Osteoblast (primary cell): ENCODE measurements around the gene F2RL3. TPM values are rescaled to one million over a fixed set of nuclear protein-coding genes. Genes with fewer than 3 reads are reported as not detected.
A peak's percentile ranks its signal among the peaks of the same experiment; 100 is the strongest.

Experiments
- DNase-seq: peaks from one replicate; pipeline ENCODE4 v3.0.0; 2011; ENCODE audit warnings: low spot score, mixed read lengths; ENCODE audit not compliant: insufficient read length; ENCODE audit errors: missing footprints
- H2AFZ ChIP-seq: 2 replicates; pipeline ENCODE4 v1.6.0; 2011; ENCODE audit warnings: mild to moderate bottlenecking, low read length
- H3K27ac ChIP-seq: 2 replicates; pipeline ENCODE4 v1.5.1; 2011; ENCODE audit warnings: mild to moderate bottlenecking, low read depth, low read length, moderate library complexity
- H3K27me3 ChIP-seq: 2 replicates; pipeline ENCODE4 v1.6.0; 2012; ENCODE audit warnings: mild to moderate bottlenecking, control low read depth, inconsistent platforms, low read length, moderate library complexity; ENCODE audit not compliant: insufficient read depth
- H3K36me3 ChIP-seq: 2 replicates; pipeline ENCODE4 v1.5.1; 2011; ENCODE audit warnings: mild to moderate bottlenecking, low read length, control low read depth, moderate library complexity; ENCODE audit not compliant: insufficient read depth
- H3K4me1 ChIP-seq: 2 replicates; pipeline ENCODE4 v1.5.1; 2011; ENCODE audit warnings: mild to moderate bottlenecking, low read length, control low read depth, moderate library complexity; ENCODE audit not compliant: insufficient read depth
- H3K4me2 ChIP-seq: 2 replicates; pipeline ENCODE4 v1.6.0; 2011; ENCODE audit warnings: mild to moderate bottlenecking, low read length; ENCODE audit not compliant: insufficient read depth
- H3K4me3 ChIP-seq: fragments of 200-600 bp; sonication (generic); 3 replicates; pipeline ENCODE4 v1.5.1; 2012; ENCODE audit warnings: mild to moderate bottlenecking, low read length, inconsistent platforms; ENCODE audit not compliant: insufficient read depth
- H3K79me2 ChIP-seq: 2 replicates; pipeline ENCODE4 v1.6.0; 2012; ENCODE audit warnings: mild to moderate bottlenecking, low read length, control low read depth, inconsistent platforms; ENCODE audit not compliant: insufficient read depth
- H3K9me3 ChIP-seq: 2 replicates; pipeline ENCODE4 v1.5.1; 2011; ENCODE audit warnings: low read depth, low read length, control low read depth
- H4K20me1 ChIP-seq: 2 replicates; pipeline ENCODE4 v1.6.0; 2012; ENCODE audit warnings: mild to moderate bottlenecking, low read length, control low read depth; ENCODE audit not compliant: insufficient read depth
- CTCF ChIP-seq: IDR thresholded peaks from 2 replicates; pipeline ENCODE4 v1.5.1; 2011; ENCODE audit warnings: mild to moderate bottlenecking, low read depth, low read length, moderate library complexity; ENCODE audit errors: extremely low read depth
- total RNA-seq: library from RNA; depleted of rRNA; stranded (reverse); fragments of >200 nt; gene quantifications from 2 replicates; pipeline ENCODE4 v1.2.3, GENCODE V29; 2012

The F2RL3 gene
- total RNA-seq, 1 donor, result under 0.01 TPM

- Histone ChIP-seq H3K4me1 (no peaks in the 10 kb centered on the region), H3K4me2 (no peak overlapping the region), H3K79me2 (no peaks in the 10 kb centered on the region), H3K36me3 (peaks cover 43% of the 10 kb centered on the region), H4K20me1 (peaks cover 4% of the 10 kb centered on the region), H3K27me3 (no peaks in the 10 kb centered on the region), H3K4me3 (no peak overlapping the region), H3K27ac (no peak overlapping the region), H2AFZ (no peak overlapping the region), H3K9me3 (no peaks in the 10 kb centered on the region)
- peak; percentile 81 for DNase-seq
- no peak for TF ChIP-seq CTCF
Observed at GRCh38 chr19:16861834-16862233, 27.0 kb upstream of the F2RL3 start.

DNA sequence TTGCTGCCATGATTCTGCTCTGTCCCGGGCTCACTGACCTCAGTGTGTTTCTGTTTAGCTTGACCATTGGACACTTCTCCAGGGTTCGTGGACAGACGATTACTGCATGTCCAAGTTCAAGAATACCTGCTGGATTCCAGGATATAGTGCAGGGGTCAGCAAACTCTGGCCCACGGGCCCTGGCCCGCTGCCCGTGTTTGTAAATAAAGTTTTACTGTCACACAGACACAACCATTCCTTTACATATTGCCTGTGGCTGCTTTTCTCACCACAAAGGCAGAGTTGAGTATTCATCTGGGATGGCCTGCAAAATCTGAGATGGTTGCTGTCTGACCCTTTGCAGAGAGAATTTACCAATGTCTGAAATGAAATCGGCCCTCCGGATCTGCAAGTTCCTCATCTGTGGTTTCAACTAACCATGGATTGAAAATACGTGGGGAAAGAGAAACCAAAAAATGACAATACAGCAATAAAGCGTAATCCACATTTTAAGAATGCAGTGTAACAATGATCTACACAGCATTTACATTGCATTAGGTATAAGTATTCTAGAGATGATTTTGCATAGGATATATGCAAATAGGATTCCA, 25.9 kb upstream of the F2RL3 start:
- peaks cover 7% of the 10 kb centered on the region for H4K20me1 ChIP-seq
- H3K27ac ChIP-seq, result no peak overlapping the region
- no peaks in the 10 kb centered on the region for H3K9me3 ChIP-seq
- no peak overlapping the region for H3K4me3 ChIP-seq
- no peak overlapping the region for H2AFZ ChIP-seq
- no peak for TF ChIP-seq CTCF
- H3K36me3 ChIP-seq, result peaks cover 47% of the 10 kb centered on the region
- H3K79me2 ChIP-seq, result no peaks in the 10 kb centered on the region
- H3K27me3 ChIP-seq, result no peaks in the 10 kb centered on the region
- peak; percentile 21 for DNase-seq
- no peak overlapping the region for H3K4me2 ChIP-seq
- H3K4me1 ChIP-seq, result no peaks in the 10 kb centered on the region

DNA sequence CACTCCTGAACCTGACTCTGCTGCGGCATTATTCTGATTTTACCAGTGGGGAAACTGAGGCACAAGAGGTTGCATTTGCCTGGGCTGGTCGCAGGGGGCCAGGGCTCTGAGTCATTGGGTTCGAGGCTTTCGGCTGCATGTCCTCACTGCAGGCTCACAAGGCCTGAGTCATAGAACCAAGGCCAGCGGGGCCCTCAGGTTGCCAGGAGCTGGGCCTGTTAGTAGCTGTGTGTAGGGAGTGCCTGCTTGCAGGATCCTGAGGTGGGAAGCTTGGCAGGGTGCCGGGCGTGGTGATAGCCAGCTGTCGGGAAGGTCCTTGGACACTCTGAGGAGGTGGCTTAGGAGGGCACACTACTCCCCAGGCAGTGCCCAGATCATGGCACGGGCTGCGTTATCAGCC, 21.6 kb upstream of the F2RL3 start:
- H3K4me3 ChIP-seq, result no peak overlapping the region
- no peak for TF ChIP-seq CTCF
- H3K79me2 ChIP-seq, result no peaks in the 10 kb centered on the region
- no peak overlapping the region for H2AFZ ChIP-seq
- no peaks in the 10 kb centered on the region for H3K9me3 ChIP-seq
- H3K27me3 ChIP-seq, result no peaks in the 10 kb centered on the region
- peaks cover 15% of the 10 kb centered on the region for H4K20me1 ChIP-seq
- DNase-seq, result peak; percentile 60
- no peak overlapping the region for H3K27ac ChIP-seq
- no peaks in the 10 kb centered on the region for H3K4me1 ChIP-seq
- no peak overlapping the region for H3K4me2 ChIP-seq
- peaks cover 65% of the 10 kb centered on the region for H3K36me3 ChIP-seq

- Histone ChIP-seq H3K27me3 (no peaks in the 10 kb centered on the region), H3K4me1 (no peaks in the 10 kb centered on the region), H3K4me3 (no peak overlapping the region), H3K4me2 (no peak overlapping the region), H3K9me3 (no peaks in the 10 kb centered on the region), H3K27ac (no peak overlapping the region), H3K79me2 (peaks cover under 1% of the 10 kb centered on the region), H2AFZ (no peak overlapping the region), H4K20me1 (peaks cover 18% of the 10 kb centered on the region), H3K36me3 (peaks cover 57% of the 10 kb centered on the region)
- TF ChIP-seq CTCF, result no peak
- peak; percentile 25 for DNase-seq
Observed at GRCh38 chr19:16868423-16869130, 20.2 kb upstream of the F2RL3 start.
